ENCODE data around the gene ROBO3.

The ROBO3 gene

DNA sequence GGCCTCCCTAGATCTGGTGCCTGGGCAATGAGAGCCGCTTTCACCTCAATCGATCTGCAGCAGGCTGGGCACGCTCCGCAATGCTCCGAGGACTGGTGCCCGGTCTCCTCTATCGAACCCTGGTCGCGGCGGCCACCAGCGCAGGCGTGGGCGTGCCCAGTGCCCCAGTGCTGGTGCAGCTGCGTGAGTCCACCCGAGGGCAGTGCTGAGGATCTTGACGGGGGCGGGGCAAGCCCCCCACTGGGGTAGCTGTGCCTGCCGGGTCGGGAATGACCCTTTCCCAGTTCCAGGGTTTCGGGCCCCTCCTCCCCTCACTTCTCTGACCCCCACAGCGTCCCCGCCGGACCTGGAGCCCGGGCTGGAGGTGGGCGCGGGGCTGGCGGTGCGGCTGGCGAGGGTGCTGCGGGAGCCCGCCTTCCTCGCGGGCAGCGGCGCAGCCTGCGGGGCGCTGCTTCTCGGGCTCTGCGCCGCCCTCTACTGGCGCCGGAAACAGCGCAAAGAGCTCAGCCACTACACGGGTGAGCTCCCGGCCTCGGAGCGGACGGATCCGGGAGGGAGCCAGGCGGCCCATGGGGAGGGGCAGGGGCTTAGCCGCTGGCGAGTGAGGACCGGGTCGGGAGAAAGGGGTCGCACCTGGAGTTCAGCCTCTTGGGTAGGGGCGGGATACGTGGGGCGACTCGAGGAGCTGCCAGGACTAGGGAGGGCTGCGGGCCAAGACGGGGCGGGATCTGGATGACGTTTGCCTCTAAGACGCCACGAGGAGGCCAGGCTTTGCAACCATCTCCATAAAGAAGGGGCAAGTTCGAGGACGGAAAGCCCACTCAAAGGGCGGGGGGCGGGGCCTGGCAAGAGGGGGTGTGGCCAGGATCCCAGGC is 10.9 kb downstream of the ROBO3 start:
- Histone ChIP-seq H3K27ac (peak overlapping the region; percentile 83 to 92), H3K4me3 (peak overlapping the region; percentile 81)
- TF ChIP-seq, protein P1, sequence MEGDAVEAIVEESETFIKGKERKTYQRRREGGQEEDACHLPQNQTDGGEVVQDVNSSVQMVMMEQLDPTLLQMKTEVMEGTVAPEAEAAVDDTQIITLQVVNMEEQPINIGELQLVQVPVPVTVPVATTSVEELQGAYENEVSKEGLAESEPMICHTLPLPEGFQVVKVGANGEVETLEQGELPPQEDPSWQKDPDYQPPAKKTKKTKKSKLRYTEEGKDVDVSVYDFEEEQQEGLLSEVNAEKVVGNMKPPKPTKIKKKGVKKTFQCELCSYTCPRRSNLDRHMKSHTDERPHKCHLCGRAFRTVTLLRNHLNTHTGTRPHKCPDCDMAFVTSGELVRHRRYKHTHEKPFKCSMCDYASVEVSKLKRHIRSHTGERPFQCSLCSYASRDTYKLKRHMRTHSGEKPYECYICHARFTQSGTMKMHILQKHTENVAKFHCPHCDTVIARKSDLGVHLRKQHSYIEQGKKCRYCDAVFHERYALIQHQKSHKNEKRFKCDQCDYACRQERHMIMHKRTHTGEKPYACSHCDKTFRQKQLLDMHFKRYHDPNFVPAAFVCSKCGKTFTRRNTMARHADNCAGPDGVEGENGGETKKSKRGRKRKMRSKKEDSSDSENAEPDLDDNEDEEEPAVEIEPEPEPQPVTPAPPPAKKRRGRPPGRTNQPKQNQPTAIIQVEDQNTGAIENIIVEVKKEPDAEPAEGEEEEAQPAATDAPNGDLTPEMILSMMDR (IDR thresholded peaks at IDR 0.05) = peak; percentile 79
- DNase-seq (ENCODE audit: low spot score) = peak; percentile 93

DNA sequence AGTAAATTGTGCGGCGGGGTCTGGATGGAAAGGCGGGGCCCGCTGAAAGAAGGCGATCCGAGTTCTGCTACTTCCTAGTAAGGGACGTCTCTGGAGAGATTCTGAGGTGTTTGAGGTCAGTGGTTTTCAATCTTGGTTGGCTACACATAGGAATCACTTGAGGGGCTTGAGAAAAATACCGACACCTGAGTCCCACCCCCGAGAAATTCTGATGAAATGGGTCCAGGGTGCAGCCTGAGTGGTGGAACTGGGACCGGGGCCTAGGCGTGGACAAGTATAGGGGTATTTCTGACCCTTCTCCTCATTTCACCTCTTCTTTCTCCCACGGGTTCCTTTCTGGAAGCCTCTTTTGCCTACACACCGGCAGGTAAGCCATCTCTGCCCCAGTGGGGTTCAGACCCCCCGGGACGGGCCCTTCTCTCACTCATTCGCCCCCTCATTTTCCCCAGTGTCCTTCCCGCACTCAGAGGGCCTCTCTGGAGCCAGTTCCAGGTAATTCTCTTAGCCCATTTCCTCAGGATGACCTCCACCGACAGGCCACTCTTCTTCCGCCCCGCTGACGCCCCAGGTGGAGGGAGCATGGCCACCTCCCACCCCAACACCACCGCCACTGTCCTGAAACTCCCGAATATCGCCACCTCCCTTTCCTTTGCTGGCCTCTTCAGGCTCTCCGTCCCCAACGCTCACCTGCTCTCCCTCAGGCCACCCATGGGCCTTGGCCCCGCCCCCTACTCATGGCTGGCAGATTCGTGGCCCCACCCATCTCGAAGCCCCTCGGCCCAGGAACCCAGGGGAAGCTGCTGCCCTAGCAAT is 11.8 kb downstream of the ROBO3 start:
- peak; percentile 72 for DNase-seq (ENCODE audit: low spot score)
- Histone ChIP-seq H3K27ac (peak overlapping the region; percentile 83 to 92), H3K4me3 (peak overlapping the region; percentile 81)
- TF ChIP-seq, protein P1 (IDR thresholded peaks at IDR 0.05) = no peak

DNA sequence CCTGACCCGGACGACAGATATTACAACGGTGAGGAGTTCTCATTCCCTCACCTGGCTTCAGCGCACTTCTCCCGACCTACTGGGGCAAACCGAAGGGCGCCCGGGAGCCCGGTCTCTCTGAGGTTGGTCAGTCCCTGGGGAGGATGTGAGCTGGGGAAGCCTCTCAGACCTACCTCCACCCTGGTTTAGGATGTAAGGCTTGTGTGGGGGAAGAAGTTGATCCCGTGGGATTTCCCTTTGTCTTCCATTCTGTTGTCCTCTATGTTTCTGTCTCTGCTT is 12.3 kb downstream of the ROBO3 start:
- peak overlapping the region; percentile 81 for H3K4me3 ChIP-seq
- TF ChIP-seq, protein P1 (IDR thresholded peaks at IDR 0.05) = no peak
- DNase-seq (ENCODE audit: low spot score) = no peak
- peak overlapping the region in 1 of 2 donors; percentile 92 for H3K27ac ChIP-seq

DNA sequence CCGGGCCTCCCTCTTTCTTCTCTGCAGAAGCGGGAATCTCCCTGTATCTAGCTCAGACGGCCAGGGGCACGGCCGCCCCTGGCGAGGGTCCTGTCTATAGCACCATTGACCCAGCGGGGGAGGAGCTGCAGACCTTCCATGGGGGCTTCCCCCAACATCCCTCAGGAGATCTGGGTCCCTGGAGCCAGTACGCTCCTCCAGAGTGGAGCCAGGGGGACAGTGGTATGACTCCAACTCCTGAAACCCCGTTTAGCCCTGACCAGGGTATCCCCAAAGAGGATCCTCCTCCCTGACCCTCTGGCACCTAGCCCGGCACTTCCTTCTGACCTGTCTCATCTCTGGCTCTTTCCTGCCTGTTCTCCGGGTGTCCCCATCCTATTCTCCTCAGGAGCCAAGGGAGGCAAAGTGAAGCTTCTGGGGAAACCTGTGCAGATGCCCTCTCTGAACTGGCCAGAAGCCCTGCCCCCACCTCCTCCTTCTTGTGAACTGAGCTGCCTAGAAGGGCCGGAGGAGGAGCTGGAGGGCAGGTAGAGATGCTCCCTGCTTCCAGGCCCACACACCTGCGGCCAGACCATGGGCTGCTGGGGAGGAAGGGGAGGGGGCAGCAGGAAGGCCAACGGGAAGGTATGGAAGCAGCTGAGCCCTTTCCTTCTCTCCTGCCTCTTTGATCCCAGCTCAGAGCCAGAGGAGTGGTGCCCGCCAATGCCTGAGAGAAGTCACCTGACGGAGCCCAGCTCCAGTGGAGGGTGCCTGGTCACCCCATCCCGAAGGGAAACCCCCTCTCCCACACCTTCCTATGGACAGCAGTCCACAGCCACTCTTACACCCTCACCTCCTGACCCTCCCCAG is 12.9 kb downstream of the ROBO3 start:
- no peak overlapping the region for H3K27ac ChIP-seq

DNA sequence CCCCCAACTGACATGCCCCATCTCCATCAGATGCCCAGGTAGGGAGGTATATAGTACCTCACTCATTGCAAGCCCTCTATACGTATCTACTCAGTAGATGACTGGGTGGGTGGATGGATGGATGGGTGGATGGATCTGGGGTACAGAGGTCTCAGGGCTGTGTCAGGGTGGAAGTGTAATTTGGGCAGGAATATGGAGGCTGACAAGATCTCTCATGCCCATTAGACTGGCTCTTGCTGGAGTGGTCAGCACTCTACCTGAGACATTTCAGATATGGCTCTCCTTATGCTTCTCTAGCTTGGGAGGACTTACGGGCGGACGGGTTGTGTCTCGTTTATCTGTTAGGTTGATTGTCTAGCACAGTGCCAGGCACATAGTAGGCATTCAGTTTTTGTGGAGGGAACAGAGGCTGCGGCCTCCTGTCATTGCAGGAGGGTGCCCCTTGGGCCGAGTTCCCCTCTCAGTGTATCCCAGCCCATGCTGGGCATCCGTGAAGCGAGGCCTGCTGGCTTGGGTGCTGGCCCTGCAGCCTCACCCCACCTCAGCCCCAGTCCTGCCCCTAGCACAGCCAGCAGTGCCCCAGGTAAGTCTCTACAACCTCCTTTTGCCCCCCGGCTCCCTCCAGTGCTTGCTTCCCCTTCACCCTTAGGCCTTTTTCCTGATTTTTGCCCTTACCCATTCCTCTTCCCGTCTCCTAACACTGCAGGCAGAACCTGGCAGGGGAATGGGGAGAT is 13.7 kb downstream of the ROBO3 start:
- DNase-seq (ENCODE audit: low spot score) = peak; percentile 57
- Histone ChIP-seq H3K27ac (no peak overlapping the region), H3K4me3 (no peak overlapping the region)
- TF ChIP-seq, protein P1 (IDR thresholded peaks at IDR 0.05) = no peak

More for the DNA sequence above, 12.9 kb downstream of the ROBO3 start:
- peak overlapping the region; percentile 81 for H3K4me3 ChIP-seq
- peak; percentile 73 for DNase-seq (ENCODE audit: low spot score)
- TF ChIP-seq, protein P1 (IDR thresholded peaks at IDR 0.05) = no peak
